Ishikawa (cell line): ENCODE measurements around the gene TAF4.

Experiments
- CEBPB ChIP-seq: IDR thresholded peaks from 2 replicates; pipeline ENCODE4 v1.6.1; 2012
- CREB1 ChIP-seq: IDR thresholded peaks from 2 replicates; pipeline ENCODE4 v1.6.1; 2012; ENCODE audit warnings: low read depth
- EGR1 ChIP-seq: IDR thresholded peaks from 2 replicates; pipeline ENCODE4 v1.6.1; 2012
- EP300 ChIP-seq: IDR thresholded peaks from 2 replicates; pipeline ENCODE4 v1.6.1; 2012; ENCODE audit warnings: borderline replicate concordance
- FOXM1 ChIP-seq: IDR thresholded peaks from 2 replicates; pipeline ENCODE4 v1.6.1; 2012; ENCODE audit warnings: low read depth, borderline replicate concordance
- NFIC ChIP-seq: IDR thresholded peaks from 2 replicates; pipeline ENCODE4 v1.6.1; 2012
- RAD21 ChIP-seq: IDR thresholded peaks from 2 replicates; pipeline ENCODE4 v1.6.1; 2012; ENCODE audit warnings: low read depth
- TAF1 ChIP-seq: IDR thresholded peaks from 2 replicates; pipeline ENCODE4 v1.6.1; 2012; ENCODE audit warnings: low read depth, mild to moderate bottlenecking
- TCF12 ChIP-seq: IDR thresholded peaks from 2 replicates; pipeline ENCODE4 v1.6.1; 2012; ENCODE audit warnings: low read depth
- TEAD4 ChIP-seq: IDR thresholded peaks from 2 replicates; pipeline ENCODE4 v1.6.1; 2012
- YY1 ChIP-seq: IDR thresholded peaks from 2 replicates; pipeline ENCODE4 v1.6.1; 2012; ENCODE audit warnings: low read depth
- ZBTB7A ChIP-seq: IDR thresholded peaks from 2 replicates; pipeline ENCODE4 v1.6.1; 2012; ENCODE audit warnings: low read depth
- TF ChIP-seq, protein P1 (sequence below): IDR thresholded peaks from 2 replicates; pipeline ENCODE4 v1.6.1; 2012
- TF ChIP-seq, protein P2 (sequence below): IDR thresholded peaks from 2 replicates; pipeline ENCODE4 v1.6.1; 2012; ENCODE audit warnings: low read depth, mild to moderate bottlenecking
- TF ChIP-seq, protein P3 (sequence below): IDR thresholded peaks from 2 replicates; pipeline ENCODE4 v1.6.1; 2012

The TAF4 gene

GRCh38 chr20:62083312-62083711 is 17.6 kb upstream of the TAF4 start:
- TF ChIP-seq TEAD4 (no peak), NFIC (no peak), RAD21 (no peak)

GRCh38 chr20:62080249-62080990 is 14.7 kb upstream of the TAF4 start:
- no peak for TF ChIP-seq ZBTB7A
- TF ChIP-seq, protein P1, sequence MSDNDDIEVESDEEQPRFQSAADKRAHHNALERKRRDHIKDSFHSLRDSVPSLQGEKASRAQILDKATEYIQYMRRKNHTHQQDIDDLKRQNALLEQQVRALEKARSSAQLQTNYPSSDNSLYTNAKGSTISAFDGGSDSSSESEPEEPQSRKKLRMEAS, result no peak
- no peak for TF ChIP-seq CREB1
- no peak for TF ChIP-seq EP300
- no peak for TF ChIP-seq YY1
- no peak for TF ChIP-seq EGR1
- no peak for TF ChIP-seq TCF12
- TF ChIP-seq TEAD4, result no peak
- no peak for TF ChIP-seq NFIC
- no peak for TF ChIP-seq CEBPB
- TF ChIP-seq TAF1, result no peak
- no peak for TF ChIP-seq RAD21
- no peak for TF ChIP-seq FOXM1
- TF ChIP-seq, protein P2, sequence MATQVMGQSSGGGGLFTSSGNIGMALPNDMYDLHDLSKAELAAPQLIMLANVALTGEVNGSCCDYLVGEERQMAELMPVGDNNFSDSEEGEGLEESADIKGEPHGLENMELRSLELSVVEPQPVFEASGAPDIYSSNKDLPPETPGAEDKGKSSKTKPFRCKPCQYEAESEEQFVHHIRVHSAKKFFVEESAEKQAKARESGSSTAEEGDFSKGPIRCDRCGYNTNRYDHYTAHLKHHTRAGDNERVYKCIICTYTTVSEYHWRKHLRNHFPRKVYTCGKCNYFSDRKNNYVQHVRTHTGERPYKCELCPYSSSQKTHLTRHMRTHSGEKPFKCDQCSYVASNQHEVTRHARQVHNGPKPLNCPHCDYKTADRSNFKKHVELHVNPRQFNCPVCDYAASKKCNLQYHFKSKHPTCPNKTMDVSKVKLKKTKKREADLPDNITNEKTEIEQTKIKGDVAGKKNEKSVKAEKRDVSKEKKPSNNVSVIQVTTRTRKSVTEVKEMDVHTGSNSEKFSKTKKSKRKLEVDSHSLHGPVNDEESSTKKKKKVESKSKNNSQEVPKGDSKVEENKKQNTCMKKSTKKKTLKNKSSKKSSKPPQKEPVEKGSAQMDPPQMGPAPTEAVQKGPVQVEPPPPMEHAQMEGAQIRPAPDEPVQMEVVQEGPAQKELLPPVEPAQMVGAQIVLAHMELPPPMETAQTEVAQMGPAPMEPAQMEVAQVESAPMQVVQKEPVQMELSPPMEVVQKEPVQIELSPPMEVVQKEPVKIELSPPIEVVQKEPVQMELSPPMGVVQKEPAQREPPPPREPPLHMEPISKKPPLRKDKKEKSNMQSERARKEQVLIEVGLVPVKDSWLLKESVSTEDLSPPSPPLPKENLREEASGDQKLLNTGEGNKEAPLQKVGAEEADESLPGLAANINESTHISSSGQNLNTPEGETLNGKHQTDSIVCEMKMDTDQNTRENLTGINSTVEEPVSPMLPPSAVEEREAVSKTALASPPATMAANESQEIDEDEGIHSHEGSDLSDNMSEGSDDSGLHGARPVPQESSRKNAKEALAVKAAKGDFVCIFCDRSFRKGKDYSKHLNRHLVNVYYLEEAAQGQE, result no peak
- TF ChIP-seq, protein P3, sequence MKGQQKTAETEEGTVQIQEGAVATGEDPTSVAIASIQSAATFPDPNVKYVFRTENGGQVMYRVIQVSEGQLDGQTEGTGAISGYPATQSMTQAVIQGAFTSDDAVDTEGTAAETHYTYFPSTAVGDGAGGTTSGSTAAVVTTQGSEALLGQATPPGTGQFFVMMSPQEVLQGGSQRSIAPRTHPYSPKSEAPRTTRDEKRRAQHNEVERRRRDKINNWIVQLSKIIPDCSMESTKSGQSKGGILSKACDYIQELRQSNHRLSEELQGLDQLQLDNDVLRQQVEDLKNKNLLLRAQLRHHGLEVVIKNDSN, result no peak

DNA sequence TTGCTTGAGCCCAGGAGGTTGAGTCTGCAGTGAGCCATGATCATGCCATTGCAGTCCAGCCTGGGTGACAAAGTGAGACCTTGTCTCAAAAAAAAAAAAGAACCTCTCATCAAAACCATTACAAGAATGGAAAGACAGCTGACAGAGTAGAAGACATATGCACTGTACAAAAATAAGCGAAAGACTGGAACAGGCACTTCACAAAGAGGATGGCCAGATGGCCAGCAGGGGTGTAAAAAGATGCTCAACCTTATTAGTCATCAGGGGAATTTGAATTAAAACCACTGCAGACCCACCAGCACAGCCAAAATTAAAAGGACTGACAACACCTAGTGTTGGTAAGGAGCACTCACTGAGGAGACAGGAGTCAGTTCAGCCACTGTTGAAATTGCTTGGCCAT is 13.5 kb upstream of the TAF4 start:
- TF ChIP-seq EGR1, result no peak
- TF ChIP-seq, protein P2, result no peak
- no peak for TF ChIP-seq CEBPB
- no peak for TF ChIP-seq TEAD4
- TF ChIP-seq RAD21, result no peak
- no peak for TF ChIP-seq TCF12
- TF ChIP-seq, protein P1, result no peak
- no peak for TF ChIP-seq FOXM1
- no peak for TF ChIP-seq TAF1

- TF ChIP-seq, protein P3, result no peak
- TF ChIP-seq FOXM1, result no peak
- TF ChIP-seq TEAD4, result no peak
- no peak for TF ChIP-seq EGR1
- no peak for TF ChIP-seq CEBPB
- no peak for TF ChIP-seq TCF12
- TF ChIP-seq, protein P1, result no peak
- no peak for TF ChIP-seq ZBTB7A
- TF ChIP-seq NFIC, result no peak
- TF ChIP-seq, protein P2, result no peak
Observed at GRCh38 chr20:62073323-62073722, 7.6 kb upstream of the TAF4 start.

- no peak for TF ChIP-seq CREB1
- no peak for TF ChIP-seq NFIC
- TF ChIP-seq EGR1, result no peak
- TF ChIP-seq, protein P1, result no peak
Observed at GRCh38 chr20:62069741-62070216, 4.1 kb upstream of the TAF4 start.
